ENCODE data around the gene HIP1R.

Gene HIP1R

GRCh38 chr12:122846622-122847515 is 11.6 kb downstream of the HIP1R start:
- DNase-seq (ENCODE audit: insufficient read length, low spot score) = no peak
- FAIRE-seq = no peak

GRCh38 chr12:122847516-122847836 is 12.2 kb downstream of the HIP1R start:
- DNase-seq (ENCODE audit: insufficient read length, low spot score) (no peak), FAIRE-seq (no peak)

GRCh38 chr12:122847921-122848421 is 12.7 kb downstream of the HIP1R start:
- FAIRE-seq = no peak
- no peak for DNase-seq (ENCODE audit: insufficient read length, low spot score)

GRCh38 chr12:122848471-122849351 is 13.5 kb downstream of the HIP1R start:
- DNase-seq (ENCODE audit: insufficient read length, low spot score) = no peak
- no peak for FAIRE-seq

GRCh38 chr12:122849352-122850047 is 14.2 kb downstream of the HIP1R start:
- DNase-seq (ENCODE audit: insufficient read length, low spot score) (no peak), FAIRE-seq (no peak)

GRCh38 chr12:122850048-122850445 is 14.8 kb downstream of the HIP1R start:
- FAIRE-seq (no peak), DNase-seq (ENCODE audit: insufficient read length, low spot score) (no peak)

- DNase-seq (ENCODE audit: insufficient read length, low spot score) (no peak), FAIRE-seq (no peak)
These were observed 15.6 kb downstream of the HIP1R start for GRCh38 chr12:122850695-122851350.

GRCh38 chr12:122851820-122852219 is 16.6 kb downstream of the HIP1R start:
- DNase-seq (ENCODE audit: insufficient read length, low spot score) (no peak), FAIRE-seq (no peak)

- no peak for FAIRE-seq
- DNase-seq (ENCODE audit: insufficient read length, low spot score) = no peak
These were observed 17.3 kb downstream of the HIP1R start for GRCh38 chr12:122852336-122853275.

GRCh38 chr12:122853582-122854245 is 18.5 kb downstream of the HIP1R start:
- FAIRE-seq = no peak
- no peak for DNase-seq (ENCODE audit: insufficient read length, low spot score)

GRCh38 chr12:122854554-122854953 is 19.3 kb downstream of the HIP1R start:
- FAIRE-seq (no peak), DNase-seq (ENCODE audit: insufficient read length, low spot score) (no peak)

- no peak for DNase-seq (ENCODE audit: insufficient read length, low spot score)
- no peak for FAIRE-seq
These were observed 20.0 kb downstream of the HIP1R start for GRCh38 chr12:122855071-122855829.

- DNase-seq (ENCODE audit: insufficient read length, low spot score) (no peak), FAIRE-seq (no peak)
These were observed 20.9 kb downstream of the HIP1R start for GRCh38 chr12:122855928-122856831.

- DNase-seq (ENCODE audit: insufficient read length, low spot score) (no peak), FAIRE-seq (no peak)
These were observed 21.9 kb downstream of the HIP1R start for GRCh38 chr12:122856999-122857671.

GRCh38 chr12:122858171-122858570 is 22.9 kb downstream of the HIP1R start:
- FAIRE-seq = no peak
- no peak for DNase-seq (ENCODE audit: insufficient read length, low spot score)

GRCh38 chr12:122858591-122859302 is 23.5 kb downstream of the HIP1R start:
- FAIRE-seq (no peak), DNase-seq (ENCODE audit: insufficient read length, low spot score) (no peak)

Measured in GM19239 (cell line).